Mesenteric fat pad (tissue), 1 donor: ENCODE measurements around the gene CETN1. TPM values are rescaled to one million over a fixed set of nuclear protein-coding genes. Genes with fewer than 3 reads are reported as not detected.

Experiments used
- DNase-seq: peaks from one replicate; pipeline ENCODE4 v3.0.0-alpha.2; 2020; ENCODE audit warnings: low spot score
- total RNA-seq: library from RNA; stranded (reverse); fragmentation: NEBNext Ultra II Directional; extraction: Animal tissue kit (Norgen Biotek cat#: 25700); gene quantifications from one replicate; pipeline ENCODE4 v1.2.1, GENCODE V29; 2021
- donor health status: DM: yes; HTN: yes; CAD: no.

The CETN1 gene
- total RNA-seq, 1 donor from 2014 or later: not detected

DNA sequence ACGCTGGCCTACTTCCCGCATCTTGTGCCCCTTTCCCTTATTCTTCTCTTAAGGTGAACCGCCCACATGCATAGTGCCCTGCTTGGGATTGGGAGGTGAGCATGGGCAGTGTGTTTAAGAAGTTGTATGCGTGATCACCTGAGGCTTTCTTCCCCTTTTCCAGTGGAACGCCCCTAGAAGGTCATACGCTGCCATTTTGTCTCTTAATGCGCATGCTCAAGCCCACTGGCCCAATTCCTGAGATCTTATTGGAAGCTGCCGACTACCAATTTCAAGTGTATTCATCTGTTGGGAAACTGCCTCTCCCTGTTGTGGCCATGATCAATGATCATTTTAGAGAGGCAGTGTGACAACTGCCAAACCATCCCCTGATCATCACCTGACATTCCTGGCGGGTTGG lies 3.3 kb upstream of the CETN1 start:
- no peak for DNase-seq

DNA sequence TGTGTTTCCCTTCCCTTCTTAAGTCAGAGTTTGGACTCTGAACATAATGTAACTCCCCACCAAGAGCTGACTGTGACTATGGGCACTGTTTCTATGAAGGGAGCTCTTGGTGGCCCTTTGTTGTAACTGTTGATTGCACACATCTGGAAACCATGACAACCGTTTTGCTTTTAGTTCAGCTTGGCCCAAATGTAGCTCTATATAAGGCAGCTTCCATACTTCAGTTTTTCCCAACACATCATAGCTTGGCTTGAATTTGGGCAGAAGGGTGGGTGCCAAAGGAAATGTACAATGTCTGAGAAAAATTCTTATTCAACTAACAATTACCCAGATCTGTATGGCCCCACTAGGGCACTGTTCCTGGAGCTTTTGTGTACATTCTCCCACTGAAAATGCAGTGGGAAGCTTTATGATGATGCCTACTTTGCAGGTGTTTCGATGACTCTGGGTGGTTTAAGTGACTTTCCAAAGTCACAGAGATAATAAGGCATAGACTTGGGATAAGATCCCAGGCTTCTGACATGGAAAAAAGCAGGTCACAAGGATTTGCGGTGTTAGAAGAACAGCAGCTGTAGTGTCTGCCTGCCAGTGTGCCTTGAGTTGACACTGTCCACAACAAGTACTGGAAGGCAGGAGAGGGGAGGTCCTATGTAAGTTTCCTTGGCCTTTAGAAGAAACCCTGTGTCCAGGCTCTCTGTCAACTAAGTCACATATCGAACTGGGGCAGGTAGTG lies 2.4 kb upstream of the CETN1 start:
- no peak for DNase-seq

DNA sequence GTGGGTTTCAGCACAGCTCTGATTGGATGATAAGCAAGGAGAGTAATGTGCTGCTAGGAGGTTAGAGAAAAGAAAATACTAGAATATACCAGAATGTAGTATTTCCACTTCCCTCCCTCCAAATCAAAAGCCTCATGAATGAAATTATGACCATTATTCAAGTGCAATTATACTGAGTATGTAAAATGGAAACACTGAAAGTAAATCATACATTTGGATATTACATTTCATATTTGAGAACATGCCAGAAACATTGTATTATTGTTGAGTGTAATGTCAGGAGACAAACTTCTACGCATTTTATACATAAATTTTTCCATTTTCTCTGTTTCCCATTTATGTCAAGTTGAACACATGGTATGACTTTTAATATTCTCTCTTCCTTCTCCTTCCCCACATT lies 942 bp upstream of the CETN1 start:
- DNase-seq: no peak

DNA sequence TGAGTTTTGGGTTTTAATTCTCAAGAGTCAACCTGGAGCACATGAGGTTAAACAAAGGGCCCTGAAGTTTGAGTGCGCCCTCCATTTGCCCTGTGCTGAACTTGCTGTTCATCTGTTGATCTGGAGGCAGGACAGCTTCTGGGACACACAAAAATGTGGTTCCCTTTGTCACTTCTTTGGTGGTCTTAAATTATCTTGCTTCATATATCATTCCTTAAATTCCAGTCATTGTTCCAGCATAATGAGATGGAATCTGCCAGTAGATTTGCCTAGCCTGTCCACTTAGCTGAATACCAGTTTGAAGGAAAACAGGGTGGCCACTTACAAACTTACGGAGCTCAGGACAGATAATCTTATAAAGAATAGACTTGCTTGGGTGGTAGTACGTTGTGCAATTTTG lies 916 bp downstream of the CETN1 start:
- DNase-seq: no peak

DNA sequence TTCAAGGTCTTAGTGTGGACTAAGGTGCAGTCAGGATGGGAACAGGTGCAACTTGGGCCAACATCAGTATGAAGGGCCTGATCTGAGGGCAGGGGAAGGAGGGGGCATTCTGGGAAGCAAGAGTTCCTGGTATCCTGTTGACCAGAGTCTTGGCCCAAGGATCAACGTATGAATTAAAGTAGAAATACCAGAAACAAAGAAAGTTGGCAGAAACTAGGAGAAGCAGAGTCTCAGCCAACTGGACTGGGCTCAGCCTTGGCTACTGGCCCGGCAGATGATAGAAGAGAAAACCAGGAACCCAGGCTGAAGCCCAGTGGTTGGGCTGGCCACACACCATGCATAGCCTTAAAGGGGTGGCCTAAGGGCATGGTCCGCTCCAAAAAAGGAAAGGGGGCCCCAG lies 2.3 kb downstream of the CETN1 start:
- no peak for DNase-seq

DNA sequence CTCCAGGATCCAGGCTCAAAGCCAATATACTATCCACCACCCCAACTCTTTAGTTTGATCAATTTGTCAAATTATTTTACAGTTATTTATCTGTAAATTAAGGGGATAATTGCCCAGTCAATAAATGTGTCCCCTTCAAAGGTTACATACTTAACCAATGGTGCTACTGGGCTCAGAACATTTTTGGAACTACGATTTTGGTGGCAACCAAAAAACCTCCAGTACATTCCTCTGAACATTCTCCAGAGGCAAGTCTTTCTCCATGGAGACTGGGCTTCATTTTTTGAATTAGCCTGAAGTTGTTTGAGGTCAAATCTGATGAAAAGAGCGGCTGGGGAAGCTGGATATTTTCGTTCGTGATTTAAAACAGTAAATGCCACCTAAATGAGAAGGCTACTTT lies 14.9 kb downstream of the CETN1 start:
- DNase-seq: no peak

DNA sequence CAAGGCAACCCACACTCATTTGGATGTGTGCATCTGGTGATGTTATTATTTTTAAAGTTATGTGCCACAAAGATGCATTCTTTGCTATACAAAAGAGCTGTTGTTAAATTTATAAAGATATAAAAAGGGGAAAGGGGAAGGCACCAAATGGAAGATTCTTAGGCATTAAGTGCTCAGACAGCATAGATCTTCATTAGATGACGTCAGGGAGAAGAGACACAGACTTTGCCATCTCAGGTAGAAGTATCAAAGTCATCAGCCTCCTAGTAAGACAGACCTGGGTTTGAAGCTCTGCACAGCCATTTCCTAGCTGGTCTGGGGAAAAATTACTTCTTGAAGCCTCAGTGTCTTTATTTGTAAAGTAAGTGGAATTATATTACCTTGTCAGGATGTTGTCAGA lies 15.4 kb downstream of the CETN1 start:
- DNase-seq: no peak

DNA sequence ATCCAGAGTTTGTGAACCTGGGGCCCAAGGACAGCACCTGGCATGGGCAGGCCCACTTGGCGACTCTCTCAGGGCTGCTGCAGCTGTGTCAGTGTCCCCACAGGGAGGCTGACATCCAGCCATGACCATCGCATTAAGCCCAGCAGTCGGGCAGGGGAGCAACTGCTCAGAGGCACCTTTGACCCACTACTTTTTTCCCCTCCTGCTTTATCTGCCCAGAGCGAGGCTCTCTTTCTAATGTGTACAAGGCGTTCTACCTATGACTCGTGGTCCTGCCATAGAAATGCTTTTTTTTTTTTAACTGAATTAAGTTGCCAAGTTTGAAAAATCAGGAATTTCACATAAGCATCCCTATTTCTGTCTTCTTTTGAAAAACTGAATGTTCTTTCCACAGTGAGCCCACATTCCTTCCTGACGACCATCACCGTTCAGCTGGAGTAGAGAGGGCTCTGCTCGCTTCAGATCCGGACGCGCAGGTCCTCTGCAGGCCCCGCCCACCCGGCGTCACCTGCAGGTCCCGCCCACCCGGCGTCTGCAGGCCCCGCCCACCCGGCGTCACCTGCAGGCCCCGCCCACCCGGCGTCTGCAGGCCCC lies 16.2 kb downstream of the CETN1 start:
- DNase-seq: no peak

DNA sequence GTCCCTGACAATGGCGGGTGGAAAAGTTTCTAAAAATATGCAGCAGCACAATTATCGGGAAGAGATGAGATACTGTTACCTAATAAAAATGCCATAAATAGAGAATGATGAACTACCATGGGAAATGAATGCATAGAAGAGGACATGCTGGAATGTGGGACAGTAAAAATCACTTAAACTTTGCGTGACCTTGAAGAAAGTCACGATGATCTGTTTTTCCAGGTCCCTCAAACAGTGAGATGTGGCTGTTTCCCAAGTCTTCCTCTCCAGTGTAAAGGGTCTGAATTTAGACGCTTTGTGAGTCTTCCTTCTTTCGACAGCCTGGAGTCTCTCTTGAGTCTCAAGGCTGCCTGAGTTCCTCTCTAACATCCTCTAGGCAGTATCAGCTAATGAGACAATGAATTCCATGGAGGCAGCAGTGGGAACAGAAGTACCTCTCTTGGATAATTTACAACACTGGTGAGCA lies 18.0 kb downstream of the CETN1 start:
- no peak for DNase-seq

DNA sequence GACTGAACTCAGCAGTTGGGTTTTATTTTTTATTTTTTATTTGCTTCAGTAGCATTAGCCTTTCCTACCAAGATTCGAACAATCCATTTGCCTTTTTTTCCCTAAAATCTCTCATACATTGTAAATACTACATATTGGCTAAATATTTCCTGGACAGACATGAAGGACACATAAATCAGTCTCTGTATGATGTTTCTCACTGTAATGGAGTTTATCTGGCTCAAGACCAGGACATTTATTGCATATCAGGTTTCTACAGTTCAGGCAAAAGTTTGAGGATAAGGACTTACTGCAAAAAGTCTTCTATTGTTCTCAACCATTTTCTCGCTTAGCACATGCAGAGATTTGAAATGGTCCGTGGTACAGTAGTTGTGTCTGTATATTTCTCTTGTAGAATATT lies 19.9 kb downstream of the CETN1 start:
- no peak for DNase-seq

DNA sequence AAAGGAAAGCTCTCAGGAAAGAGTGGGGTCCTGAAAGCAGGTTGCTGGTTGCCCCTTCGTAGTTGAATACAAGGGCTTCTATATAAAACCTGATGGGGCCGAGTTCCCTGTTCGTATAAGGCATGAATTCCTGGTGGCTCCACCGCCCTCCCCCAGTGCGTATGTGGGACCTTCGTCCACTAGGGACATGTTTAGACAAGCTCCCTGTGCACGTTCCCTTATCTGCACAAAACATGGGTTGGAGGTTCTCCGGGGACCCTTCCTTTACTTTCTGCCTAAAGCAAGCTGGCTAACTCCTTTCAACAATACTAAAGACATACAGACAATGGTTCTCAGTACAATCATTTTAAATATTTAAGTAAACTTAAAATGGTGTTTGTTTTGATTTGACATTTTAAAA lies 24.6 kb downstream of the CETN1 start:
- DNase-seq: no peak

DNA sequence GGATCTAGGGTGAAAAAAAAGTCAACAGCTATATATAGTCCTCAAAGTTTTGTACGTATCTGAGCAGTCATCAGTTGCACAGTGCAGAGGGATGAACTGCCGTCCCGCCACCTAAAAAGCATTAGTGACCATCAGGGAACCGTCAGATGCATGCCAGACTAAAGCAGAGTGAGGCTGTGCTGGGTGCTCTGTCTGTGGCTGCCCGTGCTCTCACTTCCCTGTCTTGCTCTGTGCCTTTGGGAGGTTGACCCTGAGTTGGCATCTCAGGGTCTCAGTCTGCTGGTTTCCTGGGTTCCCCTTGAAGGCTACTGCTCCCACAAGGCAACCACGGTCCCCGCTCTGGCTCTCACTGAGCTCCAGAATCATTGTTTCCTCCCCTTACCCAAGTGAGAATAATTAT lies 27.8 kb downstream of the CETN1 start:
- no peak for DNase-seq

DNA sequence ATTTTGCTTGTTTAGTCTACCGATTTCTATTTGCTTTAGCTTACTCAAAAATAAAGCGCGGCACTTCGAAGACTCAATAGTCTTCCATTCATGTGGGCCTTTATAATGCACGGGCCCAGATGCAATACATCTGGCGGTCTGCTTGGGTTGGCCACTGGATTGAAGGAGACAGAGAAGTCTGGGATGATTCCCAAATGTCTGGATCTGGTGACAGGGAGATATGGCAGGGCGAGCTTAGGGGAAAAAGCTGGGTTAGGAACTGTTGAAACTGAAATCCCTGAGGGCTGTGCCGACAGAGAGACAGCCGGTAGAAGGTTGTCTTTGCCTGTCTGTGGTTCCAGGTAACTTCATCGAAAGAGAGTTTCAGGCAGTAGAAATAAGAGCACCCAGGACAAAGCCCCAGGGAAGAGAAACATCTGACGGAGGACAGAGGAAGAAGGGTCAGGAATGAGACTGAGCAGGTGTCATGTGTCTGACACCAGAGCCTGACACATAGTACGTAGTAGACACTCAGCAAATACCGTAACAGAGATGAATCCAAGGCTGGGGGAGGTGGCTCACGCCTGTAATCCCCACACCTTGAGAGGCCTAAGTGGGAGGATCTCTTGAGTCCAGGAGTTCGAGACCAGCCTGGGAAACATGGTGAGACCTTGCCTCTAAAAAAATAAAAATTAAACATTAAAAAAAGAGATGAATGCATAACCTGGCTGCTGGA lies 30.2 kb downstream of the CETN1 start:
- DNase-seq: no peak

DNA sequence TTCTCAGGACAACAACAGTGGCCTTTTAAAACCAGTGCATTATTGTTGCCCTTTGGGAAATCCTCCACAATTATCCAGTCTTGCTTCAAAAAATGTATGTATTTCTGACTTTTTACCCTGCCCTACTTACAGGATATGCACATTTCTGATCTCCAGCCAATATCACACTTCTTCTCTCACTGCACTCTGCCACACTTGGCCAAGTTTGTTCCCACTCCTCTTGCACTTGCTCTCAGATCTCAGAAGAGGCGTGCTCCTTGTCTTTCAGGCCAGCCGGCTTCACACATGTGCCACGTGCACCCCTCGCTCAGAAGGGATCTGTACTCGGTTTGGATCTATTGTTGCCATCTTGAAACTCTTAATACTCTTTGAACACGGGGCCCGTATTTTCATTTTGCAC lies 32.0 kb downstream of the CETN1 start:
- no peak for DNase-seq

DNA sequence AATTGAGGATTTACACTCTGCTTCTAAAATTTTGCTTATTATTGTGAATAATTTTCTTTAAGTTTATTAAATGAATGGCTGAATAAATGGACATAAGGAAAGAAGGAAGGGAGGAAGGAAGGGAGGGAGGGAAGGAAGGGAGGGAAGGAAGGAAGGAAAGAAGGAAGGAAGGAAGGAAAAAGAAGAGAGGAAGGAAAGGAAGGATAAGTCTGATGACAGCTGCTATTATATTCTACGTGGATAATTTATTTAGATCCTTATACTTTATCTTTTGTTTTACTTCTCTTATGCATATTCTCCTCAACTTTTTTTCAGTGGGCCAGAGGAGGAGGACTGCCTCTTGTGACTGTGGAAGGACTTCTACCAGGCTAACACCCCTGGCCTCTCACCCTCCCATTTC lies 34.0 kb downstream of the CETN1 start:
- no peak for DNase-seq

DNA sequence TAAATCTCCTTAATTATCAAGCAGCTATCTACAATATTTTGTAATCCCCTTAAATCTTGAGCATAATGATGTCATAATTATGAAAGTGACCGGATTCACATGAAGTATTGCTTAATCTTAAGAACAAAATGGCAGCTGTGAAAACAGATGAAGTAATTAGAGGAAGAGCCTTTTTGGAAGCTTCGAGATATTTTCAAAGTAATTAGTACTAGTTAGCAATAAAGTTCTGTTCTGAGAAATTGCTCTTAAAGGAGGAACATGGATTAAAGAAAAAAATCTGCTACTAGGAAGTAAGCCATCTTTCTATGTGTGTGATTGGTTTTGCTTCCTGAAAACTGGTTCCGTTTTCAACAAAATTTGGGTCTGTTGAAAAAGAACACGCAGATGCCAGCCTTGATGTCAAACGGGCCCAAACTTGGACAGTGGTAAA lies 34.9 kb downstream of the CETN1 start:
- DNase-seq: no peak

DNA sequence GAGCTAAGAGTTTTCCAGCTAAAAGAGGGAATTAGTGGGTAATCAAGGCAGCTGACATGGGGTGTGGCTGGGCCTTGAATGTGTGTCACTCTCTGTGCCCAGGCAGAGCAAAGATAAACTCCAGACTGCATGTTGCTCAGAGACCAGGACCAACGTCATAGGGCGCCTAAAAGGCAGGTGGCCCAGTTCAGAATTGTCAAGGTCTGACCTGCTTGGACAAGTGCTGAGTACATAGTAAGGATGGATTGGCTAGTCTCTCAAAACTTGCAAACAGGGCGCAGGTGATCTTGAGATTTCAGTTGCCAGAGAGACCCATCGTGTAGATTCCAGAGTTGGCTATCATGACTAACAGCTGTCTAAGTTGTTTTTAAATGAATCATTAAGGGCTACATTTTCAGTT lies 35.6 kb downstream of the CETN1 start:
- no peak for DNase-seq

DNA sequence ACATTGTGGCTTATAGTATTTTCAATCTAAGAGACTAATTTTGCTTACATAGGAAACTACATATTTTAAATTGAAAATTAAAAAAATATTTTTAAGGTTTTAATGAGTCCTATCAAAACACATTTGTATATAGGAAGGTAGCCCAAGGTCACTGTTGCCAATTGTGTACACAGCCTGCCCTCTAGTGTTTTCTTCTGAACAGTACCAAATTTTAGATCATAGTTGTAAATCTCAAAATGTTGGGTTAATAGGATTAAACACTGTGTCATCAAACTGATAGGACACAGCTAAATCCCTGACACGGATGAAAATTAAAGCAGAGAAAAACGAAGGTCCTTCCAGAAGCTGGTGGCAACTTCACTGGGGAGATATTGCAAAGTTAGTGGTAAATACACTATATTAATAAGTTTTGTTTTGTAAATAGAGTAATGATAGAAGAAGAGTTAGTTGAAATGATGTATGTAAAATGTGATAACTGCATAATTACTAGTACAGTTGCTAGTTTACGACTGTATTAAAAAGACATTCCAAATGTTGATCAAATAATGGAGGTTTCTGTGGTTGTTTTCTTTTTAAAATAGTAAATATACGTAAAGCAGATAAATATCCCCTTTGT lies 36.3 kb downstream of the CETN1 start:
- DNase-seq: no peak

DNA sequence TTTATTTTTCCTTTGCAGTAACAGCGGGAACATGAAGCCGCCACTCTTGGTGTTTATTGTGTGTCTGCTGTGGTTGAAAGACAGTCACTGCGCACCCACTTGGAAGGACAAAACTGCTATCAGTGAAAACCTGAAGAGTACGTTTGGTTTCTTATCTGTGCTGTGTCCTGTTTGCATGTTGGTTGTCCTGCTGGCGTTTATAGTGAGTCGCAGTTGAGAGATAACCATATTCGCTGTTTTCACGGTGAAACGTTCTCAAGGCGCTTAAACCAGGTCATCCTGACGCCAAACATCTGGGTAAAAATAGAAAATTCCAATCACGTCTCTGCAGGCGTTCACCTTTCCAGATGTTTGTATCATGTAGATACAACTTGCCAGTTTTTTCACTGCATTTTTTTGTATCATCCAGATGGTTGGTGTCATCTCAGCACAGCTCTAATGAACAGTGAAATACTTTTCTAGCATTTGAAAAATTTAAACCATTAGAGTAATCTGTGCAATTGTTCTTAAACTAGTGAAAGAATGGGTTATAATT lies 37.9 kb downstream of the CETN1 start:
- no peak for DNase-seq

DNA sequence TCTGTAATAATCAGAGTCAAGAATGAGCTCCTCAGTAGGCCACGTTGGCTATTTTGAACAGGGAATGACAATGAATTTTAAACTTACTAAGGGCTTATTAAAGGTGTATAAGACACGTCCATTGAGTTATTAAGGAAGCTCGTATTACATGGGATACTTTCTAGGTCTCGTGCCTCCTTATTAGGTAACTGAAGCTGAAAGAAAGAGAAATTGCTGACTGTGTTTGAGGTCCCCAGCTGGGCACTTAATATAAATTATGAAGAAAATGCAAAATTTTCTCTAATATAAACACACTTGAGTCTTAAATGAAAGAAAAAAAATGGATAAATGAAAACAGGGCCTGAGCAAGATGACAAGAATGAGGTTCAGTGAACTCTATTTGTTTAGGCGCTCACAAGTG lies 38.4 kb downstream of the CETN1 start:
- no peak for DNase-seq

DNA sequence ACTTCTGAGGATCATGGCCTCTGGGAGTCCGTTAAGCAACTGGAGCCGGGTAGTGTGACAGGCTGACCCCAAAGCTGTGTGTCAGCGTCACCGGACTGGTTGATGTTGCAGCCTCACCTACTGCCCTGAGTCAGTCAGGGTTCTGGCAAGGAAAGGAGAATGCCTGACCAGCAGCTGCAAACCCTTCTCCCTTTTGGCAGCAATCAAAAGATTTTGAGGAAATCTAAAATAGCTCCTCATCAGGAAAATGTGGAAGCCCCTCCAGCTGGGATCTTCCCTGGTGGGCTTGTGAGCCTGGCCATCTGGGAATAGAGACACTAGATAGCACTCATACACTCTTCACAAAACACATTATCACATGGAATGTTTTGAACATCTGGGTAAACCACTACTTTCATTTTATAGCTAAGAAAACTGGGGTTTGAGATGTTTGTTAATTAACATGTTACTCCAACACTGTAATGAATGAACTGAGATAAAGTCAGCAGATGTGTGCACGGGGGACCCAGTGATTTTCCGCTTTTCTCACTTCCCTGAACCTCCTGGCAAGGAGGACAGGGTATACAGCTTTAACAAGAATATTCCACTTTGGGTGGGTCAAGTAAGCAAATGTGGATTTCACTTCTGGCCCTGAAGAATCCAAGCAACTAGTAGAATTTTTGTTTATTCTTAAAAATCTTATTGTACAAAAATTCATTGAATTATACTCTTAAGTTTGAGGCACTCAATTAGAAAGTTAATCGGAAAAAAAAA lies 41.3 kb downstream of the CETN1 start:
- DNase-seq: no peak
